Caco-2 (cell line): ENCODE data around the gene SPATA24. TPM values are rescaled to one million over a fixed set of nuclear protein-coding genes. Genes with fewer than 3 reads are reported as not detected.

Experiments used
- BruUV-seq: library from RNA; stranded (reverse); fragments of 400-500 nt; replicated peaks from 2 replicates; lab custom pipeline; 2021; lab: Mats Ljungman, UMichigan
- CTCF ChIA-PET: fragments of 300-600 bp; sonication (Branson Sonifier 250); formaldehyde crosslinking; loops from one replicate; lab custom pipeline; 2022; ENCODE audit warnings: antibody characterized with exemption; lab: Charles Lee
- POLR2A ChIA-PET: fragments of 300-600 bp; sonication (Branson Sonifier 250); formaldehyde crosslinking; loops from one replicate; lab custom pipeline; 2022; ENCODE audit warnings: antibody characterized with exemption; lab: Charles Lee
- DNase-seq, 2 experiments: peaks; one replicate each; pipeline versions ENCODE4 v3.0.0 to v3.0.0-alpha.2; 2020 to 2022
- H3K27me3 ChIP-seq: replicated peaks from 2 replicates; pipeline ENCODE4 v1.6.0; 2011; ENCODE audit warnings: low read length; ENCODE audit not compliant: control insufficient read depth, insufficient read depth
- H3K36me3 ChIP-seq: 2 replicates; pipeline ENCODE4 v1.5.1; 2011; ENCODE audit warnings: low read length; ENCODE audit not compliant: control insufficient read depth, insufficient read depth
- H3K4me1 ChIP-seq: fragments of 250-450 bp; sonication (Bioruptor Pico); 2 replicates; pipeline ENCODE4 v1.5.1; 2020; ENCODE audit warnings: mild to moderate bottlenecking
- H3K4me3 ChIP-seq: 2 replicates; pipeline ENCODE4 v1.5.1; 2011; ENCODE audit warnings: low read depth, mild to moderate bottlenecking, control low read depth, low read length
- H3K9me3 ChIP-seq: fragments of 250-450 bp; sonication (Bioruptor Pico); 2 replicates; pipeline ENCODE4 v1.5.1; 2020; ENCODE audit warnings: mild to moderate bottlenecking, moderate library complexity
- H3K27ac Mint-ChIP-seq: one replicate; pipeline ENCODE4 v1.8.0; 2022; ENCODE audit warnings: mixed read lengths; ENCODE audit not compliant: unreplicated experiment
- H3K27me3 Mint-ChIP-seq: one replicate; pipeline ENCODE4 v1.8.0; 2022; ENCODE audit warnings: mixed read lengths; ENCODE audit not compliant: insufficient read depth, unreplicated experiment
- H3K36me3 Mint-ChIP-seq: one replicate; pipeline ENCODE4 v1.8.0; 2022; ENCODE audit warnings: mild to moderate bottlenecking, mixed read lengths; ENCODE audit not compliant: insufficient read depth, unreplicated experiment
- H3K4me1 Mint-ChIP-seq: one replicate; pipeline ENCODE4 v1.8.0; 2022; ENCODE audit warnings: low read depth, mixed read lengths; ENCODE audit not compliant: unreplicated experiment
- H3K4me3 Mint-ChIP-seq: one replicate; pipeline ENCODE4 v1.8.0; 2022; ENCODE audit warnings: mild to moderate bottlenecking, moderate library complexity, mixed read lengths; ENCODE audit not compliant: unreplicated experiment
- H3K9me3 Mint-ChIP-seq: one replicate; pipeline ENCODE4 v1.8.0; 2022; ENCODE audit warnings: mixed read lengths; ENCODE audit not compliant: unreplicated experiment
- CTCF ChIP-seq, 2 experiments: fragments of 200-600 bp in 1 of 2; IDR thresholded peaks; 1 replicate in 1 of 2; 2 replicates in 1 of 2; pipeline versions ENCODE4 v1.5.1 to v1.8.0; 2011 to 2022; ENCODE audit warnings: antibody characterized with exemption in 1 of 2, control low read depth in 1 of 2, inconsistent platforms in 1 of 2, low read depth in 1 of 2, low read length in 1 of 2, mild to moderate bottlenecking in 1 of 2, moderate library complexity in 1 of 2; ENCODE audit not compliant: insufficient read depth in 1 of 2, severe bottlenecking in 1 of 2, unreplicated experiment in 1 of 2
- intact Hi-C: fragments of 100-400 bp; cut with micrococcal nuclease; formaldehyde crosslinking; loops from one replicate; pipeline ENCODE4 v1.10.0; 2022; ENCODE audit not compliant: unreplicated experiment
- total RNA-seq: library from RNA; stranded (reverse); gene quantifications from 2 replicates; pipeline ENCODE4 v1.2.3, GENCODE V29; 2022

The SPATA24 gene
- total RNA-seq, 1 experiment from 2014 or later = 10.1 TPM

GRCh38 chr5:139381837-139382761 is 21.8 kb downstream of the SPATA24 start:
- peak overlapping the region; percentile 67 for H3K4me3 Mint-ChIP-seq
- ChIA-PET POLR2A (interaction anchor here (1.1 kb wide), 1 partner anchor 8 kb away, joined by 3 read pairs; no protein-coding TSS in a partner anchor), CTCF (no interaction called here)
- H3K27ac Mint-ChIP-seq = peak overlapping the region; percentile 94
- peaks cover 33% of the 10 kb centered on the region for H3K4me1 Mint-ChIP-seq
- peaks cover 40% of the 10 kb centered on the region for H3K4me1 ChIP-seq
- intact Hi-C loops = no loop called here
- H3K9me3 ChIP-seq = no peaks in the 10 kb centered on the region
- peak overlapping the region; percentile 30 for H3K4me3 ChIP-seq
- no TSS peak for BruUV-seq
- H3K27me3 Mint-ChIP-seq = no peaks in the 10 kb centered on the region
- peaks cover 13% of the 10 kb centered on the region for H3K36me3 Mint-ChIP-seq
- peak in 1 of 2 experiments; percentile 37 for DNase-seq
- no peaks in the 10 kb centered on the region; the same call in 1 of the 2 replicates for H3K36me3 ChIP-seq
- no peaks in the 10 kb centered on the region for H3K27me3 ChIP-seq
- no peaks in the 10 kb centered on the region for H3K9me3 Mint-ChIP-seq
- TF ChIP-seq CTCF (IDR thresholded peaks at IDR 0.05; ENCODE audit: insufficient read depth in 1 of 2, low read depth in 1 of 2, low read length in 1 of 2, severe bottlenecking in 1 of 2, unreplicated experiment in 1 of 2) = no peak

GRCh38 chr5:139379626-139380449 is 24.1 kb downstream of the SPATA24 start:
- no peaks in the 10 kb centered on the region for H3K9me3 Mint-ChIP-seq
- ChIA-PET POLR2A (no interaction called here), CTCF (no interaction called here)
- no peaks in the 10 kb centered on the region; the same call in 1 of the 2 replicates for H3K9me3 ChIP-seq
- no peak overlapping the region for H3K4me3 Mint-ChIP-seq
- H3K27me3 ChIP-seq = no peaks in the 10 kb centered on the region
- intact Hi-C loops = no loop called here
- H3K4me1 Mint-ChIP-seq = peaks cover 27% of the 10 kb centered on the region
- DNase-seq = no peak
- H3K4me1 ChIP-seq = peaks cover 28% of the 10 kb centered on the region
- no peaks in the 10 kb centered on the region for H3K27me3 Mint-ChIP-seq
- H3K36me3 Mint-ChIP-seq = peaks cover 19% of the 10 kb centered on the region
- no peaks in the 10 kb centered on the region; the same call in 1 of the 2 replicates for H3K36me3 ChIP-seq
- no TSS peak for BruUV-seq
- H3K4me3 ChIP-seq = no peak overlapping the region
- H3K27ac Mint-ChIP-seq = peak overlapping the region; percentile 71
- no peak for TF ChIP-seq CTCF (IDR thresholded peaks at IDR 0.05; ENCODE audit: insufficient read depth in 1 of 2, low read depth in 1 of 2, low read length in 1 of 2, severe bottlenecking in 1 of 2, unreplicated experiment in 1 of 2)

- no TSS peak for BruUV-seq
- H3K9me3 Mint-ChIP-seq = no peaks in the 10 kb centered on the region
- Histone ChIP-seq H3K4me3 (no peak overlapping the region), H3K9me3 (no peaks in the 10 kb centered on the region; the same call in 1 of the 2 replicates), H3K36me3 (no peaks in the 10 kb centered on the region; the same call in 1 of the 2 replicates), H3K27me3 (no peaks in the 10 kb centered on the region), H3K4me1 (peaks cover 19% of the 10 kb centered on the region)
- CTCF ChIA-PET = no interaction called here
- H3K4me3 Mint-ChIP-seq = no peak overlapping the region
- peaks cover 21% of the 10 kb centered on the region for H3K36me3 Mint-ChIP-seq
- DNase-seq = no peak
- TF ChIP-seq CTCF (IDR thresholded peaks at IDR 0.05; ENCODE audit: insufficient read depth in 1 of 2, low read depth in 1 of 2, low read length in 1 of 2, severe bottlenecking in 1 of 2, unreplicated experiment in 1 of 2) = no peak
- H3K4me1 Mint-ChIP-seq = peaks cover 18% of the 10 kb centered on the region
- peak overlapping the region; percentile 71 for H3K27ac Mint-ChIP-seq
- POLR2A ChIA-PET = no interaction called here
- intact Hi-C loops = no loop called here
- H3K27me3 Mint-ChIP-seq = no peaks in the 10 kb centered on the region
Measured at GRCh38 chr5:139378941-139379361, 24.9 kb downstream of the SPATA24 start.
